ENCODE data around the gene GOLGB1.
A peak's percentile ranks its signal among the peaks of the same experiment; 100 is the strongest.
"Not testable (repeated sequence)": the region's sequence is repeated elsewhere in the genome, so short reads cannot be mapped to it uniquely, and the experiment has no call there.

Gene GOLGB1

DNA sequence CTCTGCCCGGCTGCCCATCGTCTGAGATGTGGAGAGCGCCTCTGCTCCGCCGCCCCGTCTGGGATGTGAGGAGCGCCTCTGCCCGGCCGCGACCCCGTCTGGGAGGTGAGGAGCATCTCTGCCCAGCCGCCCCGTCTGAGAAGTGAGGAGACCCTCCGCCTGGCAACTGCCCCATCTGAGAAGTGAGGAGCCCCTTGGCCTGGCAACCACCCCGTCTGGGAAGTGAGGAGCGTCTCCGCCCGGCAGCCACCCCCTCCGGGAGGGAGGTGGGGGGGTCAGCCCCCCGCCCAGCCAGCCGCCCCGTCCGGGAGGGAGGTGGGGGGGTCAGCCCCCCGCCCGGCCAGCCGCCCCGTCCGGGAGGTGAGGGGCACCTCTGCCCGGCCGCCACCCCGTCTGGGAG lies 60.8 kb downstream of the GOLGB1 start:
- peaks cover 13% of the 10 kb centered on the region for H3K9me3 Mint-ChIP-seq
- not testable (repeated sequence) for H3K4me3 Mint-ChIP-seq, H3K27me3 Mint-ChIP-seq, H3K27ac Mint-ChIP-seq
- peaks cover 11% of the 10 kb centered on the region for H3K4me1 Mint-ChIP-seq (ENCODE audit: low read depth)
- H3K36me3 Mint-ChIP-seq (ENCODE audit: low read depth): peaks cover 55% of the 10 kb centered on the region

DNA sequence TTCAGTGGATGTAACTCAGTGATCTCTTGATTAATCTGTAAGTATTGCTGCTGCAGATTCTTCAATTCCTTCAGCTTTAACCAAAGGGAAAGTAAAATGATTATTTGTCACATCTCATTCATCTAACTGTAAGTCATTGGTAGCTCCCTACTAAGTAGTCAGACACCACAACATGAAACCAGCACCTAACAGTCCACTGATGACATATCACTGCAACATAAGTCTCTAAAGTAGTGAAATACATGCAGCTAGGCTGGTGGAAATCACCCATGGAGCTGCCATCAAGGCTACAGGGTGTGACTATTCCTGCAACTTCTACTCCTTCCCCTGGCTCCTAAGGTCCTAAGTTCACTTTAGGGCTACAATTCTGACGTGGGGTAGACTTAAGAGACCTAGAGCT lies 67.7 kb downstream of the GOLGB1 start:
- H3K4me1 Mint-ChIP-seq (ENCODE audit: low read depth): no peaks in the 10 kb centered on the region
- no peaks in the 10 kb centered on the region for H3K27me3 Mint-ChIP-seq
- no peak overlapping the region for H3K27ac Mint-ChIP-seq
- H3K4me3 Mint-ChIP-seq: no peak overlapping the region
- H3K36me3 Mint-ChIP-seq (ENCODE audit: low read depth): peaks cover 68% of the 10 kb centered on the region
- H3K9me3 Mint-ChIP-seq: peaks cover 13% of the 10 kb centered on the region

DNA sequence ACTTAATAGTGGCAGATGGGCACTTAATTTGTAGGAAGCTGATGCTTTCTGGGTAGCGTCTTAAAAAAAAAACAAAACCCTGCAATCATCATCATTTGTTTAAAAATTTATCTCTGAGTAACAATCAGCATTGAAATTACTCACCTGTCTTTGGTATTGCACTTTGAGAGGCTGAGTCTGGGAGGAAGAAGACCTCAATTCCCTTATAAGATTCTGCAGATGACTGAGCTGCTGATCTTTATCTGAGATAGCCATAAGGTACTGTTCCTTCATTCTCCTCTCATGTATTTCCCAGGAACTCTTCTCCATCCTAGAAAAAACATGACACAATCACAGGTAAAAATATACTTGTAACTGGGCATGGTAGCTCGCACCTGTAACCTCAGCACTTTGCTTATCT lies 72.4 kb downstream of the GOLGB1 start:
- Mint-ChIP-seq H3K27ac (no peak overlapping the region), H3K27me3 (no peaks in the 10 kb centered on the region), H3K9me3 (no peaks in the 10 kb centered on the region), H3K4me1 (ENCODE audit: low read depth) (no peaks in the 10 kb centered on the region), H3K4me3 (no peak overlapping the region), H3K36me3 (ENCODE audit: low read depth) (peaks cover 71% of the 10 kb centered on the region)

DNA sequence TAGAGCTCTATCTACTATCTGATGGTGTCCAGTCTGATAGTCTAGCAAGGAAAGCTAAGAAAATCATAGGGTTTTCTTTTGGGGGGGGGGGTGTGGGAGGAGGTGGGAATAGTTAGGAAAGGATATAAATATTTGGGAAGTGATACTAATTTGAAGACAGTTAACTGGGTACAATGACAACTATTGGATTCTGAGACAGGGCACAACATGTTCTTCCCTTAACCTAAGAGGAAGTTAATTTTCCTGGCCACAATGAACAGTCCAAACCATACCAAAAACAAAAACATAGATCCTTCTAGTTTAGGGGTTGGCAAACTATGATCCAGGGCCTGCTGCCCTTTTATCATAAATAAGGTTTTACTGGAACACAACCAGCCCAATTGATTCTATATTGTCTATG lies 78.9 kb downstream of the GOLGB1 start:
- H3K36me3 Mint-ChIP-seq (ENCODE audit: low read depth): peaks cover 55% of the 10 kb centered on the region
- H3K9me3 Mint-ChIP-seq: no peaks in the 10 kb centered on the region
- no peak overlapping the region for H3K4me3 Mint-ChIP-seq
- H3K27me3 Mint-ChIP-seq: no peaks in the 10 kb centered on the region
- H3K27ac Mint-ChIP-seq: no peak overlapping the region
- no peaks in the 10 kb centered on the region for H3K4me1 Mint-ChIP-seq (ENCODE audit: low read depth)

DNA sequence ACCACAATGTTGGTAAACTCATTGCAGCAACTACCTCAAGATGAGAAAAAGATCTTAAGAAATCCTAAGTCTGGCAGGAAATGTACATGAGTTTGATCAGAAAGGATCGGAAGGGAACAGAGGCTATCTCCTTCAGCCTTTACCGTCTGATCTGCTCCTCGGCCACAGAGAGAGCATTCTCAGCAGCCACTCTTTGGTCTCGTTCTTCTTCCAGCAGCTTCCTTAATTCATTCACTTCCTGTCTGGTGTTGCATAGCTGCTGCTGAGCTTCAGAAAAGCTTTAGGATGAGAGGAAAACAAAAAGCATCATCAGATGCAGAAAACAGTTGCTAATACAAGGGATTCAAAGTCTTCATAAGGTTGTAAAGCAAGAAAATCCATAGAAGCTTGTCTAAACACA lies 82.2 kb downstream of the GOLGB1 start:
- Mint-ChIP-seq H3K4me3 (no peak overlapping the region), H3K9me3 (no peaks in the 10 kb centered on the region), H3K27me3 (no peaks in the 10 kb centered on the region), H3K27ac (no peak overlapping the region), H3K36me3 (ENCODE audit: low read depth) (peaks cover 51% of the 10 kb centered on the region), H3K4me1 (ENCODE audit: low read depth) (no peaks in the 10 kb centered on the region)

DNA sequence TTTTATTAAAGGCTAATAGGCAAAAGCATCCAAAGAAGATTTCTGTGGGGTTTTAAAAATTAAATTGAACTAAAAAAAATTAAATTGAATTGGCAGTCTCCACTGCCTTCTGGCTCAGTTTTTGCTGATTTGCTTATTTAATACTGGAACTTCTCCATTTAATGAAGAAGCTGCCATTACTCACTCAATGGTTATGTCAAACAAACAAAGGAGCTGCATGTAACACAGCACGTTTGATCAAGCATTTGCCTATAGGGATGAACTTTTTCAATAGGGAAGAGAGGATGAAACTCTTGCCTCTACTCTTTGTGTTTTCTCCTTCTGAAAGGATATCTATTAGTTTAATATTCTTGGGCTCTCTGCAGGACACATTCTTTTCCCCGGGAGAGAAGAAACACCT lies 84.1 kb downstream of the GOLGB1 start:
- peaks cover 46% of the 10 kb centered on the region for H3K36me3 Mint-ChIP-seq (ENCODE audit: low read depth)
- no peak overlapping the region for H3K27ac Mint-ChIP-seq
- no peaks in the 10 kb centered on the region for H3K9me3 Mint-ChIP-seq
- peaks cover 11% of the 10 kb centered on the region for H3K4me1 Mint-ChIP-seq (ENCODE audit: low read depth)
- no peaks in the 10 kb centered on the region for H3K27me3 Mint-ChIP-seq
- no peak overlapping the region for H3K4me3 Mint-ChIP-seq

DNA sequence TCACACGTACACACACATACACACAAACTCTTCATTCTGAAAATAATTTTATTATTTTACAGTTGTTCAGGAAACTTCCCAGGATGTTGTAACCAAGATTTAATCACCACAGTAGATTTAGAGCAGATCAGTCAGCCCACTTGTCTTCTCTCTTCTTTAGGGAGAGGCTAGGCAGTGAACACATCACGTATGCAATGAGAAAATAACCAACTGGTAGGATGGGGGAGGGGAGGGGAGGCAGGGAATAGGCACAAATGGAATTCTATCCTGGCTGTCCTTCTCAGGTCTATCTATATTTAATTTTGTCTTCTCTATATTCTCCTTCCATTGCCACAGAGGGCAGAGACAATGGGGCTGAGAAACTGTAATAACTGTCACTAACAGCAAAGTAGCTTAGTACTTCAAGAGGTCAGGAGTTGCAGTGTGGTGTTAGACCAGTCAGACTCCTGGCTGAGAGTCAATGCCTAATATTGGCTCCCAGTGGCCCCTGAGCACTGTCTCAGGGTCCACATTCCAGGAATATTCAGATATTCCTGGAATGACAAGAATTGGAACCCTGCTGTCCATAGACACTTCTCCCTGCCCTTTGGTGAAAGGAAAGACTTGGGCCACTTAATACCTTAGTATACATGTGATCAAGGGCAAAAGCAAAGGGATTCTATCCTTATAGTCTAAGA lies 86.2 kb downstream of the GOLGB1 start:
- Mint-ChIP-seq H3K36me3 (ENCODE audit: low read depth) (peaks cover 55% of the 10 kb centered on the region), H3K9me3 (no peaks in the 10 kb centered on the region), H3K27me3 (no peaks in the 10 kb centered on the region), H3K4me1 (ENCODE audit: low read depth) (peaks cover 31% of the 10 kb centered on the region), H3K27ac (no peak overlapping the region), H3K4me3 (no peak overlapping the region)

DNA sequence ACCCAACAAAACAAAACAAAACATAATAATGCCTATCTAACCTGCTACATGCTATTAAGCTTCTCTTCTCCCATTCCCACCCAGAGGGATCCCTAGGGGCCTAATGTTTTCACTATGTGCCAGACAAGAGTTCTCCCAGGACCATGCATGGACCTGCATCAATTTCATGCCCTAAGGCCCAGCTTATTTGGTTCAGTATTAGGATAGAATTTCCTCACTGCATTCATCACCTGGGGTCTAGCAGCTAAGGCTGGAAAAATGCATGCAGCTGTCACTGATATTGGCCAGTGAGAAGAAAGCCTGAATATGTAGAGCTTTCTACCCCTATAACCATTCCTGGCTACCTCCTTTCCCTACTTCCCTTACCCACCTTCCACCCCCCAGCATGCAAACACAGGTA lies 86.8 kb downstream of the GOLGB1 start:
- Mint-ChIP-seq H3K4me3 (no peak overlapping the region), H3K9me3 (no peaks in the 10 kb centered on the region), H3K27ac (no peak overlapping the region), H3K4me1 (ENCODE audit: low read depth) (peaks cover 37% of the 10 kb centered on the region), H3K36me3 (ENCODE audit: low read depth) (peaks cover 61% of the 10 kb centered on the region), H3K27me3 (no peaks in the 10 kb centered on the region)

DNA sequence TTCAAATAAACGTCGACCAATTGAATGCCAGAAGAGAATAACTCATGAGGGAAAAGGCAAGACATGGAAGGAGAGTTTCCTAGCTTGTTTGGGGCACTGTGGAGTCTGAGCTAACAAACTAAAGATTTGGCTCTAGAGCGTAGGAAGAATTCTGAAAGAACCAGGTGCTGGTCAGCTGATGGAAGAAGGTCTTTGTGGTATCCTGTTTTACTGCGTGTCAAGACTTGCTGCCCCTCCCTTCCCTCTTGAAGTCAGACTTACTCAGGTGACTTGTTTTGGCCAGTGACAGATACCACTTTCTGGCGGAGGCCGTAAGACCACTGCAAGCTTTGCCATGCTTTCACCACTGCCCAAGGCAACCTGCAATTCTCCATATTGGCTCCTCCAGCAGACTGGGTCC lies 88.2 kb downstream of the GOLGB1 start:
- peaks cover 51% of the 10 kb centered on the region for H3K4me1 Mint-ChIP-seq (ENCODE audit: low read depth)
- H3K4me3 Mint-ChIP-seq: peak overlapping the region; percentile 95
- H3K9me3 Mint-ChIP-seq: no peaks in the 10 kb centered on the region
- H3K36me3 Mint-ChIP-seq (ENCODE audit: low read depth): peaks cover 62% of the 10 kb centered on the region
- no peaks in the 10 kb centered on the region for H3K27me3 Mint-ChIP-seq
- H3K27ac Mint-ChIP-seq: peak overlapping the region; percentile 97

DNA sequence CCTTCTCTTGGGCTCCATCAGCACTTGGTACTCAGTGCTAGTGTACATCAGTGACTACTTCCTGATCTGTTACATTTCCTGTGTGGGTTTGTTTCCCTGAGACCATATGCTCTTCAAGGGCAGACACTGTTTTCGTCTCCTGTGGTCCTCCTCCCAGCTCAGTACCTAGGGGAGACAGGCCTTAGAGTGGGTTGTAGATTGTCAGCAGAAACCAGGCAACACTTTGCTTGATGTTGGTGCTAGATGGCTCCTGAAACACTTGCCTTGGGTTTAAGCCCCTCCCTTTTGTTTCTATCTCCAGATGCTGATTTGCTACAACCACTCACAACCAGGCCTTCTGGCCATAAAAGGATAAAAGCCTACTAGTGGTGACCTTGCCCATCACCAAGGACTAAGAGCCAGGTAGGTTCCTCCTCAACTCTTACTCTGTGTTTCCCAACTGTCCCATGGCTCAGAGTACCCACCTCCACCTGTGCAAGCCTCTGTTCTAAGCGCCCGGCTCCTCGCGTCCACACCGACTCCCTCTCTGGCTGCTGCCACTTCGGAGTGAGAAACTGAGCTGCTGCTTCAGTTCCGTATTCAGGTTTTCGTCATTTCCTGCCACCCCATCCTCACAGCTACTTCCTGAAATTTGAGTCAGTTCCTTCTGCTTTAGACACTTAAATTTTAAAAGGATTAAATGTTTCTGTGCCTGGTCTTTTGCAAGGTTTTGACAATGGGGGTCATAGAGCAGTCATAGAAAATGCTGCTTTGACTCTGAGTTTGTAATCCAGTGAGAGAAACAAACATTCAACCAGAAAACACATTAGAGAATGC lies 89.0 kb downstream of the GOLGB1 start, which contains the start of gene HCLS1:
Gene HCLS1 (minus strand): TSS at position 548 of the 816 bp plus-strand sequence. CDS start 2,556 bp downstream, outside the sequence.
- peaks cover 56% of the 10 kb centered on the region for H3K4me1 Mint-ChIP-seq (ENCODE audit: low read depth)
- no peaks in the 10 kb centered on the region for H3K27me3 Mint-ChIP-seq
- peaks cover 60% of the 10 kb centered on the region for H3K36me3 Mint-ChIP-seq (ENCODE audit: low read depth)
- peak within 1 kb of the TSS; percentile 97 for H3K27ac Mint-ChIP-seq
- no peaks in the 10 kb centered on the region for H3K9me3 Mint-ChIP-seq
- peak within 1 kb of the TSS; percentile 95 for H3K4me3 Mint-ChIP-seq

DNA sequence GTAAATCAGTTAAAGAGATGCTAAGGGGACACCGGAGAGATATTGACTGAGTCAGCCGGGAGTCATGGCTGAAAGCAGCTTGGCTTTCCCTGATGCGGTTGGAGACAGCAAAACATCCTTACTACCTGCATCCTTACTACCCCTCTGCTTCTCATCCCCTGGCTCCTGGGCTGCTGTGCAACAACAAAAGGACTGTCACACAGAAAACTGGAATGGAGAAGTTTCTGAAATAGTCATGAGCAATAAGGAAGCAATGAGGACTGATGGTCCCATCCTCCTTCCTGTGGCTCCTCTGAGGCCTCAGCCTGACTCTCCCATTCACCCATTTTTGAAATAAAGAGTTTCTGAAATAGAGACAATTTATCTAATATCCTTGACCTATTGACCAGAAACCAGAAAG lies 90.0 kb downstream of the GOLGB1 start:
- Mint-ChIP-seq H3K36me3 (ENCODE audit: low read depth) (peaks cover 54% of the 10 kb centered on the region), H3K9me3 (no peaks in the 10 kb centered on the region)

DNA sequence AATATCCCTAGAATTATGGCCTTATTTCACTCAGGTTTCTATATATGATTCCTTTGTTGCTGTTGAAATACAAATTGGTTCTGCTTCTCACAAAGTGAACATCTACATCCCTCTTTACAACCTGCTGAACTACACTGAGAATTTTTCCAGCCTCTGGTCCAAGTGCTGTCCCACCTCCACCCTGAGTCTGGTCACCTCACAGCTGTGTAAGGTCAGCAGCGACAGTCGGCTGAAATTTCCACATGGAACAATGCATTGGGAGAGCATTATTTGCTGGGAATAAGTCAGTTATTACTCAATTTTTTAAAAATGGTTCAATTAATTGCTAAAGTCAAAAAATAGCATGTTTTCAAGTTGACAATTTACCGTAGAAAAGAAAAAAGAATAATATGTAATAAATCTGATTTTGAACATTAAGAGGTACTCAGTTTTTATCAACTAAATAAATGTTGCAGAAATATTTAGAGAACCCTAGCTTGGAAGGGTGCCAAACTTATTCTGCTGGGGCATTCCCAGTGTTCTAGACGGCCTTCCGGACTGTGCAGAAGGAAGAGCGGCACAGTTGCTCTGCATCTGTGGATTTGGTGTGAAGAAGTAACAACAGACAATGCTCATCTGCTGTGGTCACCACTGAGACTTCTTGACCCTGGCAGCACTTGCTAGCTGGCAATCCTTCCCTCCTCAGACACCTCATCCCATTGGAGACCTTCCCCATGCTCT lies 90.7 kb downstream of the GOLGB1 start:
- H3K4me1 Mint-ChIP-seq (ENCODE audit: low read depth): peaks cover 72% of the 10 kb centered on the region
- peak overlapping the region; percentile 97 for H3K27ac Mint-ChIP-seq
- no peaks in the 10 kb centered on the region for H3K9me3 Mint-ChIP-seq
- H3K36me3 Mint-ChIP-seq (ENCODE audit: low read depth): peaks cover 54% of the 10 kb centered on the region
- peak overlapping the region; percentile 95 for H3K4me3 Mint-ChIP-seq
- no peaks in the 10 kb centered on the region for H3K27me3 Mint-ChIP-seq

More for the DNA sequence above, 90.0 kb downstream of the GOLGB1 start:
- Mint-ChIP-seq H3K4me3 (peak overlapping the region; percentile 95), H3K27ac (peak overlapping the region; percentile 97), H3K27me3 (no peaks in the 10 kb centered on the region), H3K4me1 (ENCODE audit: low read depth) (peaks cover 65% of the 10 kb centered on the region)

DNA sequence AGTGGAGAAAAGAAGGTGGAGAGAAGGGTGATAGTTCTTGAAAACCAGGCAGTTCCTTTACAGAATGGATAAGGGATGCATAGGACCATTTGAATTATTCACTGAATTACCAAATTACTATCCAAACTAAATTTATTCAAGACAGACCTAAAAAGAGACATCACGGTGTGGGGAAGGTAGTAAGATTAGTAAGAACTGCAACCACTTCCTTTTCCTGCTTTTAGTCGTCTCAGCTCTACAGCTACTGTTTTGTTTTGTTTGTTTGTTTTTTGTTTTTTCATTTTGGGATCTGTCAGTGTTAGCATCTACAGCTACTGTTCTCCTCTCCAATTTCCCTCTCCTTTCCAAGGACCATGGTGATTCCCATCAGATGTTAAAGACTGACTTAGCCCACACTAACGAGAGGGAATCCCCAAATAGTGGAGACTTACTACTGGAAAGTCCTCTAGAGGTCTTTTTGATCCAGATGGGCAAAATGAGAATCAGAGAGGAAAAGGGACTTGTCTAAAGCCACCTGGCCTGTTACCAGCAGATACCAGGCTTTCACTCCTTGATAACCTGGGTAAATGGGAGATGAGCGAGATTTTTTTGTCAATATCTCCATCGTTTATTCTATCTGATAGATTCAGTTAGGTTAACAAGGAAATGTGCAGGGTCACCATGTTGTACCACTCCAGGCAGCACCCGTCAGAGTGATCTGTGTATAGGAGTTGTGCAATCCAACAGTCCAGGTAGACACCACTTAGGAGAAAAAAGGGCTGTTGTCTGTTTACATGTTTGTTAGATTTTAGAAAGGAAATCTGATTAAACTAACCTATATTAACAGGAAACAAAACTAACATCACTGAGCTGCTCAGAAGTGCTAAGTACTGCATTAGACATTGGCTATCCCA lies 94.8 kb downstream of the GOLGB1 start:
- no peaks in the 10 kb centered on the region for H3K9me3 Mint-ChIP-seq
- peaks cover 77% of the 10 kb centered on the region for H3K36me3 Mint-ChIP-seq (ENCODE audit: low read depth)
- no peaks in the 10 kb centered on the region for H3K27me3 Mint-ChIP-seq
- peak overlapping the region; percentile 83 for H3K27ac Mint-ChIP-seq
- peak overlapping the region; percentile 52 for H3K4me3 Mint-ChIP-seq
- peaks cover 91% of the 10 kb centered on the region for H3K4me1 Mint-ChIP-seq (ENCODE audit: low read depth)

DNA sequence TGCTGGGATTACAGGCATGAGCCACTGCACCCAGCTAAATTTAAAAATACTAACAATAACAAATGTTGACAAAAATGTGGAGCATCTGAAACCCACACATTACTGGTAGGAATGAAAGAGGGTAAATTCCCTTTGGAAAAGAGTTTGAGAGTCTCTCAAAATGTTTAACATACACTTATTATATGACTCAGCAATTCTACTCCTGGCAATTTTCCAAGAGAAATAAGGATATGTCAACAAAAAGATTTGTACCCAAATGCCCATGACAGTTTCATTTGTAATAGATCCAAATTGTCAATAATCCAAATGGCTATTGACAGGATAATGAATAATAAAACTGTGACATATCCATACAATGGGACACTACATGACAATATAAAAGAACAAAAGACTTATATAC lies 97.9 kb downstream of the GOLGB1 start:
- Mint-ChIP-seq H3K9me3 (no peaks in the 10 kb centered on the region), H3K36me3 (ENCODE audit: low read depth) (peaks cover 65% of the 10 kb centered on the region)

More for the DNA sequence above, 97.9 kb downstream of the GOLGB1 start:
- H3K4me3 Mint-ChIP-seq: no peak overlapping the region
- H3K27me3 Mint-ChIP-seq: no peaks in the 10 kb centered on the region
- no peak overlapping the region for H3K27ac Mint-ChIP-seq
- H3K4me1 Mint-ChIP-seq (ENCODE audit: low read depth): peaks cover 69% of the 10 kb centered on the region
